ENCODE measurements around the gene FUT2.

GRCh38 chr19:48755084-48755641, 59.4 kb downstream of the FUT2 start, which contains the start of gene FGF21:
- TF ChIP-seq CTCF (IDR thresholded peaks at IDR 0.05; ENCODE audit: borderline replicate concordance, extremely low read depth, low read length, poor library complexity, severe bottlenecking) (no peak), EZH2 (IDR thresholded peaks at IDR 0.05; ENCODE audit: borderline replicate concordance, low read depth, low read length, severe bottlenecking) (no peak)
